Nephron (organoid): ENCODE measurements around the gene WWOX.

Experiments used
- H3K27ac Mint-ChIP-seq, 3 experiments: 2 replicates each; pipeline ENCODE4 v1.8.0; 2020; ENCODE audit warnings: mixed read lengths in 3 of 3, mild to moderate bottlenecking in 2 of 3, moderate library complexity in 1 of 3
- H3K27me3 Mint-ChIP-seq: 2 replicates; pipeline ENCODE4 v1.8.0; 2021; ENCODE audit warnings: low read depth, mild to moderate bottlenecking, moderate library complexity, mixed read lengths
- H3K36me3 Mint-ChIP-seq: 2 replicates; pipeline ENCODE4 v1.8.0; 2020; ENCODE audit warnings: low read depth, mixed read lengths
- H3K4me1 Mint-ChIP-seq: 2 replicates; pipeline ENCODE4 v1.8.0; 2020; ENCODE audit warnings: mixed read lengths
- H3K4me3 Mint-ChIP-seq, 3 experiments: 2 replicates each; pipeline ENCODE4 v1.8.0; 2020; ENCODE audit warnings: mild to moderate bottlenecking in 3 of 3, mixed read lengths in 3 of 3, moderate library complexity in 2 of 3
- H3K9me3 Mint-ChIP-seq: 2 replicates; pipeline ENCODE4 v1.8.0; 2020; ENCODE audit warnings: mixed read lengths
- CTCF ChIP-seq, 3 experiments: fragments of 200-600 bp; sonication (generic); IDR thresholded peaks; one replicate each; pipeline ENCODE4 v1.5.0; 2021; ENCODE audit warnings: antibody characterized with exemption in 3 of 3; ENCODE audit not compliant: unreplicated experiment in 3 of 3

WWOX gene

GRCh38 chr16:78170494-78170933, 71.1 kb downstream of the WWOX start:
- peaks cover 20% of the 10 kb centered on the region for H3K4me1 Mint-ChIP-seq
- no peaks in the 10 kb centered on the region for H3K27me3 Mint-ChIP-seq
- no peaks in the 10 kb centered on the region for H3K9me3 Mint-ChIP-seq
- peaks cover 7% of the 10 kb centered on the region for H3K36me3 Mint-ChIP-seq
- no peak for TF ChIP-seq CTCF (IDR thresholded peaks at IDR 0.05; ENCODE audit: unreplicated experiment in 3 of 3)
- no peak overlapping the region for H3K27ac Mint-ChIP-seq
- H3K4me3 Mint-ChIP-seq = no peak overlapping the region

DNA sequence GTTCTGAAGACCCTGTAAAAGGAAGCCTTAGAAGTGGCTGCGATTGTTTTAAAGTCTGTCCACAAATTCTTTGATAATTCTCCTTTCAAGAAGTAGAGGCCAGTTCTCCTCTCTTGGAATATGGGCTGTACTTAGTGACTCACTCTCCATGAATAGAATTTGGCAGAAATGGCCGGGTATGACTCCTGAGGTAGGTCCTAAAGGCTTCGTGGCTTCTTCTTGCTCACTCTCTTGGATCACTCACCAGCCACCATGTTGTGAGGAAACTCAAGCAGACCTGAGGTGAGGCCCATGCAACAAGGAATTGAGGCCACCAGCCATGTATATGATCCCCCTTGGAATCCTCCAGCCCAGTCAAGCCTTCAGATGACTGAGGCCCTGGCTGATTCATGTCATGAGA, 75.8 kb downstream of the WWOX start:
- no peak for TF ChIP-seq CTCF (IDR thresholded peaks at IDR 0.05; ENCODE audit: unreplicated experiment in 3 of 3)
- no peaks in the 10 kb centered on the region for H3K36me3 Mint-ChIP-seq
- H3K27ac Mint-ChIP-seq = no peak overlapping the region
- H3K4me1 Mint-ChIP-seq = peaks cover 20% of the 10 kb centered on the region
- no peaks in the 10 kb centered on the region for H3K27me3 Mint-ChIP-seq
- H3K9me3 Mint-ChIP-seq = no peaks in the 10 kb centered on the region
- H3K4me3 Mint-ChIP-seq = no peak overlapping the region

DNA sequence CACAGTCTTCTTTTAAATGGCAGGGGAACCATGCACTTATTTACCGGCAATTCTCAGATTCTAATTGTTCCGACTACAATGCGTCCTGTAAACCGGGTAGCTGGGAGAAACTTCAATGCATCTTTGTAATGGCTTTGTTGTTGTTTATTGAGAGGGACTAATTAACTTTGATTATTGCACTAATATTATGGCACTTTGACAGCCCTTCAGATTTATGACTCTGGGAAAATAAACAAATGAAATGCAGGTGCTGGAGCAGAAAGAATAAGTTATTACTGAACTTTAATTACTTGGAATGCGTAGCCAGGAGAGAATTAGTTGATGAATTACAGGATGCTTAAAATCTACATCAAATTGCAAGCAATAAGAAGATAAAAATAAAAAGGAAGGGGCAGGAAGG, 77.0 kb downstream of the WWOX start:
- no peak overlapping the region for H3K27ac Mint-ChIP-seq
- H3K36me3 Mint-ChIP-seq = no peaks in the 10 kb centered on the region
- peaks cover 3% of the 10 kb centered on the region for H3K27me3 Mint-ChIP-seq
- TF ChIP-seq CTCF (IDR thresholded peaks at IDR 0.05; ENCODE audit: unreplicated experiment in 3 of 3) = no peak
- H3K9me3 Mint-ChIP-seq = no peaks in the 10 kb centered on the region
- no peak overlapping the region for H3K4me3 Mint-ChIP-seq
- peaks cover 17% of the 10 kb centered on the region for H3K4me1 Mint-ChIP-seq

- TF ChIP-seq CTCF (IDR thresholded peaks at IDR 0.05; ENCODE audit: unreplicated experiment in 3 of 3) = no peak
- peaks cover 13% of the 10 kb centered on the region for H3K4me1 Mint-ChIP-seq
- no peaks in the 10 kb centered on the region for H3K9me3 Mint-ChIP-seq
- no peaks in the 10 kb centered on the region for H3K36me3 Mint-ChIP-seq
- H3K4me3 Mint-ChIP-seq = no peak overlapping the region
- no peak overlapping the region for H3K27ac Mint-ChIP-seq
- peaks cover 4% of the 10 kb centered on the region for H3K27me3 Mint-ChIP-seq
Observed at GRCh38 chr16:78177218-78177617, 77.8 kb downstream of the WWOX start.

DNA sequence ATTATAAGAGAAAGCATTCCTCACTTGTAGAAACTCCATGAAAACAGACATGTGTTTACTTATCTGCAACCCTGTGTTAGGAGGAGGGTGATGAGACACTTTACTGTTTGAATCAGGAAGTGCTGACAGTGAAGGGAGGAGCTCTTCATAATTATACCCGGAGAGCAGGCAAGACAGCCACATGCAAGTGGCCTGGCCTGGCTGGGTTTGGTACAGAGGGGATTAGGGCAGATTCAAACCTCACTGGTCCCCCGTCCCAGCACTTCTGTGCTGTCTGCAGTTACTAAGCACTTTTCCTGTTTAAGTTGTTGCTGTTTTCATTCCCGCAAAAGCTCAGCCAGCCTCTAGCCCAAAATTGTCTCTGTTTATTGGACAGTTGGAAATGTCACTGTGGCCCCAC, 78.5 kb downstream of the WWOX start:
- TF ChIP-seq CTCF (IDR thresholded peaks at IDR 0.05; ENCODE audit: unreplicated experiment in 3 of 3) = no peak
- Mint-ChIP-seq H3K9me3 (no peaks in the 10 kb centered on the region), H3K4me3 (no peak overlapping the region), H3K27ac (peak overlapping the region in 2 of 3 experiments; percentile 6 to 38), H3K27me3 (peaks cover 4% of the 10 kb centered on the region), H3K36me3 (no peaks in the 10 kb centered on the region), H3K4me1 (peaks cover 7% of the 10 kb centered on the region)

DNA sequence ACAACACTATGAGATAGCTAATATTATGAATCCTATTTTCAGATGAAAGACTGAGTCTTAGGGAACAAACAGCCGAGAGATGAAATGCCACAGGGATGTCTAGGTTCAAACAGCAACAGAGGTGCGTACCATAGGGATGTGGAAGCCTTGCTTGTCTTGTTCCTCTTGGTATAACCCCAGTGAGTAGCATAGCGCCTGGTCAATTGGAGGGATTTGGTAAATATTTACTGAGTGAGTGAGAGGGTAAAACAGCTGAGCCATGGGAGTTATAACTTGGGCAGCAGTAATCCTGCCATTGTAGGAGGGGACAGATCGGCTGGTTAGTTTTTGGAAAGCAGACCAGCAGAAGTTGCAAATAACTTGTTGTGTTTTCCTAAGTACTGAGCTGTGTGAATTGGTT, 80.2 kb downstream of the WWOX start:
- Mint-ChIP-seq H3K27me3 (peaks cover 11% of the 10 kb centered on the region), H3K9me3 (no peaks in the 10 kb centered on the region)

More for the DNA sequence above, 80.2 kb downstream of the WWOX start:
- no peak for TF ChIP-seq CTCF (IDR thresholded peaks at IDR 0.05; ENCODE audit: unreplicated experiment in 3 of 3)
- Mint-ChIP-seq H3K4me3 (no peak overlapping the region), H3K27ac (no peak overlapping the region), H3K4me1 (peaks cover 12% of the 10 kb centered on the region), H3K36me3 (no peaks in the 10 kb centered on the region)
